NCI-H2107 treated with DMSO at 0.1 percent for 48 hours (cell line): ENCODE data around the gene ASTN2.

Source experiments
- DNase-seq: peaks from one replicate; lab custom pipeline; 2025; ENCODE audit not compliant: unreplicated experiment; lab: John Stamatoyannopoulos, UW

Gene ASTN2

GRCh38 chr9:116647515-116647809 lies 767.4 kb downstream of the ASTN2 start:
- no peak for DNase-seq

- DNase-seq = no peak
Measured at GRCh38 chr9:116646661-116647514, 768.0 kb downstream of the ASTN2 start.

- no peak for DNase-seq
Measured at GRCh38 chr9:116644091-116644688, 770.7 kb downstream of the ASTN2 start.

- no peak for DNase-seq
Measured at GRCh38 chr9:116643691-116644090, 771.2 kb downstream of the ASTN2 start.

GRCh38 chr9:116641292-116642059 lies 773.4 kb downstream of the ASTN2 start:
- no peak for DNase-seq

- no peak for DNase-seq
Measured at GRCh38 chr9:116639251-116639741, 775.6 kb downstream of the ASTN2 start.

- DNase-seq = no peak
Measured at GRCh38 chr9:116635908-116636307, 778.9 kb downstream of the ASTN2 start.

- no peak for DNase-seq
Measured at GRCh38 chr9:116632990-116633838, 781.6 kb downstream of the ASTN2 start.

- no peak for DNase-seq
Measured at GRCh38 chr9:116629634-116630033, 785.2 kb downstream of the ASTN2 start.

GRCh38 chr9:116628716-116629115 lies 786.1 kb downstream of the ASTN2 start:
- DNase-seq = no peak

GRCh38 chr9:116627433-116627832 lies 787.4 kb downstream of the ASTN2 start:
- no peak for DNase-seq

GRCh38 chr9:116626762-116627161 lies 788.1 kb downstream of the ASTN2 start:
- no peak for DNase-seq

- no peak for DNase-seq
Measured at GRCh38 chr9:116623715-116624114, 791.1 kb downstream of the ASTN2 start.

GRCh38 chr9:116617389-116617788 lies 797.5 kb downstream of the ASTN2 start:
- DNase-seq = no peak

- no peak for DNase-seq
Measured at GRCh38 chr9:116616304-116616914, 798.4 kb downstream of the ASTN2 start.

- no peak for DNase-seq
Measured at GRCh38 chr9:116608064-116608463, 806.8 kb downstream of the ASTN2 start.

GRCh38 chr9:116605904-116606341 lies 808.9 kb downstream of the ASTN2 start:
- DNase-seq = no peak

GRCh38 chr9:116605060-116605459 lies 809.8 kb downstream of the ASTN2 start:
- no peak for DNase-seq

- no peak for DNase-seq
Measured at GRCh38 chr9:116604251-116604650, 810.6 kb downstream of the ASTN2 start.

- DNase-seq = no peak
Measured at GRCh38 chr9:116599342-116599884, 815.4 kb downstream of the ASTN2 start.
